HG03354 (cell line): ENCODE results near the gene HHATL.

ENCODE experiments used
- ATAC-seq: cut with Tn5 transposase; IDR thresholded peaks from one replicate; pipeline ENCODE4 v1.9.1; 2021; ENCODE audit warnings: mild to moderate bottlenecking; ENCODE audit not compliant: unreplicated experiment, poor library complexity, severe bottlenecking

The HHATL gene

DNA sequence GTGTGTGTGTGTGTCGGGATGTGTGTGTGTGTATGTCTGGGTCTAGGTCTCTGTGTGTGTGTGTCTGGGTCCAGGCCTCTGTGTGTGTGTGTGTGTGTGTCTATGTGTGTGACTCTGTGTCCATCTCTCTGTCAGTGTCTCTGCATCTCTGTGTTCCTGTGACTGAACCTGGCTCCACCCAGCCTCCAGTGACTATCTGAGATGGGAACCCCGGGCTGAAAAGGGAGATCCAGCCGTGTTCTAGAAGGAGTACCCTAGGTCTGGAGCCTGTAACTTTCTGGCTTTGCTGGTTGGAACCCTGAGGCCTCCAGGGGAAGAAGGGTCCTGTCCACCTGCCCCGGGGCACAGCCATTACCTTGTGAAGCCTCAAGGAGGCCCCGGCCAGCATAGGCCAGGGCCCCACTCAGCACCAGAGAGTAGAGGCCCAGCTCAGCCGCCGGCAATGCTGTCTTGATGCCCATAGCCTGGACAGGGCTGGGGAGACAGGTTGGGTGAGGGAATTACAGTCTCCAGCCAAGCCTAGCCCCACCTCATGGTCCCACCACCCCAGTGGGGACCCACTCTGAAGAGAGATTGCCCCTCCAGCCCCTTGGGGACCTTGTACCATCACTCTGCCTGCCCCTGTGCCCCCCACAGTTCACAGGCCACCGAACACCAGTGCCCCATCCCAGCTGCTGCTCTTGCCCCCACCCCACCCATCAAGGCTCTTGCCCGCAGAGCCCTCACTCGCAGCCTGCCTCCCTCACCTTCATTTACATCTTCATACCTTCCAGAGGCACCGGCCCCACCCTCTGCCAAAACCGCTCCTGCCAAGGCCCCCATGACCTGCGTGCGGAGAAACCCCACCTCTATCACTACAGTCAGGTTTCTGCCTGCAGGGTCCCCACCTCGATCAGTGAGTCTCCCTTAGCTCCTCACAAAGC, 2.0 kb downstream of the HHATL start:
- no peak for ATAC-seq

DNA sequence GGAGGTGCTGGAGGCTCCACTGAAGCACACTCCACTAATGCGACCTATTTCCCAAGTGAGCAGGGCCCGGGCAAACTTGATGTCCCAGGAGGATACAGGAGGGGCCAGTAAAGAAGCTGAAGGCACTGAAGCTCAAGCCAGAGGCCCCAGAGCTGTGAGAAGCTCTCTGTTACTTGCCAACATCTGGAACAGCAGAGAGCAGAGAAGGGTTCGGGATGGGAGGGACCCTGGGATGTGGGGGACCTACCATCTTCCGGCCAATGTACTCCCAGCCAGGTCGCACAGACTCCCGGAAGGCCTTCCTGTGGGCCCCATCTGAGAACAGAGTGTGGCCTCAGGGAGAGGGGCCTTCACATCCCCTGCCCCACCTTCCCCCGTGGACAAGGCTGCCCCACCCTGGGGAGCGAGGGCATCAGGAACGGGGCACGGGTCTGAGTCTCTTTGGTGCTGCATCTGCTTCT, 3.1 kb downstream of the HHATL start:
- no peak for ATAC-seq

DNA sequence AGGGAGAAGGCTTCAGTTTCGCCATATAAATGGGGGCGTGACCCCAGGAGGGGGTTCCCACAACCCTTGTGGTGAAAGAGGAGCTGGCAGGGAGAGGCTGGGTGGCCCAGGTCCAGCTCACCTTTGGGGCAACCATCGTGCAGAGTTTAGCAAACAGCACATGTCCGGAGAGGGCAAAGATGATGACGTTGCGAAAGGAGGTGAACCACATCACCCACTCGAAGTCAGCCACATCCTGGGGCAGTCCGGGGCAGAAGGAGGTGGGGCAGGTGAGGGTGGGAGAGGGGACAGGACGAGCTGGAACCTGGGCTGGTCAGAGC, 3.7 kb downstream of the HHATL start:
- ATAC-seq, result no peak

DNA sequence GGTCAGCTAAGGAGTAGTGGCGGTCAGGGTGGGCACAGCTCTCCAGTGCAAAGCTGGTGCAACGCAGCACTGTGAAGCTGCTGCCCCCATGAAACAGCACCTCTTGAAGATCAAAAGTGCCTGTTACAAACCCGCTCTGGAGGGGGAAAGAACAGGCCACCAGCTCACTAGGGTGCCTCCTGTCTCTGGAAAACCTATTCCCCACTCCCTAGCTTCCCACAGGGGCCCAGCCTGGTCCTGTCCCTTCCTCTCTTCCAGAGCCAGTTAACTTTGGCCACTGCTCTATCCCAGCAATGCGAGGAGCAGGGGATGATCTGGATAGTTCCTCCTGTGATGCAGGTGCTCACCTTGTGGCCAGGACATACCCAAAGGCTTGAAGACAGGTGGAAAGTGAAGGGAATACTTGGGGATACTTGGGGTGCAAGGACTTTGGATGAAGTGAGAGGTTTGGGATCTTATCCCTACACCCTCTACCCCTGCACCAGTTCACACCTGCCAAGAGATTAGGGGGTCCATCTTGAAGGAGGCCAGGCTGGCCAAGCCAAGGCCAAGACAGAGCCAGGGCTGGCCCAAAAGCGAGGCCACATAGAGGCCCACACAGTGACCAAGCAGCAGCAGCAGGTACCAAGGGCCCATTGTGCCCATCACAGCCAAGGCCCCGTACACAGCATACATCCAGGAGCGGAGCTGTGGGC, 4.2 kb downstream of the HHATL start:
- ATAC-seq, result no peak

DNA sequence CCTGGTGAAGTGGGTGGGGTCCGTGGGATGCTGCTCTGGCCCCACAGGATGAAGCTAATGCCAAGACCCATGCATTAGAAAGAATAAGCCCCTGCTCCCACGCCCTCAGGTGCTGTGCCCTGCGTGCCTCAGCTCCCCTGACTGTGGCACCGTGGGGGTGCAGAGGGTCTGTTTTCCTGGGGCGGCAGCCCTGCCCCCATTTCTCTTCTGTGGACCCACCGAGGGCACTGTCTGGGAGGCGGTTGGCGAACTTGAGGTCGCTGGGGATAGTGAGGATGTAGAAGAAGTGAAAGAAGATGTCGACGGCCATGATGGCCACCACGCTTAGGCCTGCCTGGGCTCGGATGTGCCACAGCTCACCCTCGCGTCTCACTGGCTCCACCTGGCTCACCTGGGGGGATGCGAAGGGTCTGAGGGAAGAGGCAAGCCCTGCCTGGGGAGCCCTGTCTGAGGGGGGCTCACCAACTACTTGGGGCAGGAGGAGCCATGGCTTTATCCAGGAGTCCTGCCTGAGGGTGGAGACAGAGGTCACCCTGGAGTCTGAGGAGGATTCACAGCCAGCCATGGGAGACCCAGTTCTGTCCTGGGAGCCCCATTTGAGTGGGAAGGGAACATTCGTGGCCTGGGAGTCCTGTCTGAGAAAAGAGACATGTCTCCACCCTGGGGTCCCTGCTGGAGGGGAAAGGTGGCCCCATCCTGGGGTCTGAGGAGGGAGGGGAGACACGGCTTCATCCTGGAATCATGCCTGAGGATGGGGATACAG, 5.1 kb downstream of the HHATL start:
- ATAC-seq, result no peak

DNA sequence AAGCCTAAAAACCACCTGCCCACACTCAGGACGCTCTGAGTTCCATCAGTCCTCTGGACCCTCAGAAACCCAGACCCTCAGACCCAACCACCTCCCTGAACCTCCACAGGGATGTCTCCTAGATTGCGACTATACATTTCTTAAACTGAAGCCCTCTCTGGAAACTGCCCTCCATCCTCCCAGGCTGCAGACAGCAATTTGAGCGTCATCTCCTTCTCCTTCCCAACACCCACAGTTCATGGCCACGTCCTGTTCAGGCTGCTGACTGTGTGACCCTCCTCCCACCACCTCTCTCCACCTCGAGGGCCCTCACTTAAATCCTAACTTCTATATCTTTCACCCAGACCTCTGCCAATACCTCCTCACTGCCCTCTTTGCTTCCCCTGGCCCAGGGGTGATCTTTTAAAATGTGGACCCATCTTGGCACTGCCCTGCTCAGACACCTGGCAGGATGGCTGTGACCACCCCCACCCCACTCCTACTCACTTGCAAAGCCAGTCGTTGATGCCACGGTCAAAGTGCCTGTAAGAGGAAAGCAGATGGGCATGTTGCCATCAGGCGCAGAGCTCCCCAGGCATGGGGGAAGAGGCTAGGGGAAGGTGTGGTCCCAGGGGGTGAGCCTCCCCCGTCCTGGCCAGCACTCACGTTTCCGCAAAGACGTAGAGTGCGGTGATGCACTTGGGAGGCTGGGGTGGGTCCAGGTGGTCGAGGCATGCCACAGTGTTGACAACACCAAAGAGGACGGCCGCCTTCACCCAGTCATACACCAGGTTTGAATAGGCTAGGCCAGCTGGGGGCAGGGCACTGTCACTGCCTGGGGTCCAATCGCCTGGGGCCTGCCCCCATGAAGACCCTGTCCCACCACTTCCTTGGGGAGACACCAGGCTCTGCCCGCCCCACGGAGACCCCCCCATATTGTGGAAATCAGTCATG, 6.0 kb downstream of the HHATL start:
- no peak for ATAC-seq

- ATAC-seq, result no peak
Measured at GRCh38 chr3:42694366-42694765, 8.2 kb downstream of the HHATL start.

GRCh38 chr3:42693530-42693930, 9.1 kb downstream of the HHATL start:
- no peak for ATAC-seq

GRCh38 chr3:42692667-42693529, 9.7 kb downstream of the HHATL start:
- ATAC-seq, result no peak

DNA sequence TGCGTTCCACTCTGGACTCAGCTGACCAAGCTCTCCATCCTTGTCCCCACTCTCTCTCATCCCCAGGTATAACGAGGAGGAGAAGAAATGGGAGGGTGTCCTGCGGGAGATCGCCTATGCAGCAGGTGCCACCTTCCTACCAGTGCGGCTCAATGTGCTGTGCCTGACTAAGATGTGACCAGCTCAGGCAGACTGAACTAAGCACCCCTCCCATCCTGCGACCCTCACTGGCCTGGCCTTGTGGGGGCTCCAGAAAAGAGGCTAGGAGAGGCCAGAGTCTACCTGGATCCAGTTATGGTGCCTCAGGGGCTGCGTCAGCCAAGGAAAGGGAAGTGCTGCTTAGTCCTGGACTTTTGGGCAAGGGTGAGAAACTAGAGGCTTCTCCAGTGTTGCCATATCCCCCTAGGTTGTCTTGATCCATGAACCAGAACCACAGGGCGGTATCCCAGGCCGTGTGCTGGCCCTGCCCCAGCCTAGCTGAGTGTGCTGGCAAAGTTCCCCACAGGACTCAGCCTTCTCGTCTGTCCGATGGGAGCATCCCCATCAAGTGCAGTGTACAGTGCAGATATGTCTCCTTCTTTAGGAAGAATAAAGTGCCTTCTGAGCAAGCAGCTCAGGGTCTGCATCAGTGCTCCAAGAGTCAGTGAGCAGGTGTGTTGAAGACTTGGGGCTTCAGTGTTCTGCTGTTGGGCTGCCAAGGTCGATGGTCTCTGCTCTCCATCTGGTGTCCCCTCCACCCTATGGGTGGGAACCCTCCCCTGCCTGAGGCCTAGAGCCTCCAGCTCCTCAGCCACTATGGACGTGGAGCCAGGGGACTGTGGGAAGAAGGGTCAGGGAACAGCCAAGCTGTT, 10.6 kb downstream of the HHATL start:
- ATAC-seq, result no peak

DNA sequence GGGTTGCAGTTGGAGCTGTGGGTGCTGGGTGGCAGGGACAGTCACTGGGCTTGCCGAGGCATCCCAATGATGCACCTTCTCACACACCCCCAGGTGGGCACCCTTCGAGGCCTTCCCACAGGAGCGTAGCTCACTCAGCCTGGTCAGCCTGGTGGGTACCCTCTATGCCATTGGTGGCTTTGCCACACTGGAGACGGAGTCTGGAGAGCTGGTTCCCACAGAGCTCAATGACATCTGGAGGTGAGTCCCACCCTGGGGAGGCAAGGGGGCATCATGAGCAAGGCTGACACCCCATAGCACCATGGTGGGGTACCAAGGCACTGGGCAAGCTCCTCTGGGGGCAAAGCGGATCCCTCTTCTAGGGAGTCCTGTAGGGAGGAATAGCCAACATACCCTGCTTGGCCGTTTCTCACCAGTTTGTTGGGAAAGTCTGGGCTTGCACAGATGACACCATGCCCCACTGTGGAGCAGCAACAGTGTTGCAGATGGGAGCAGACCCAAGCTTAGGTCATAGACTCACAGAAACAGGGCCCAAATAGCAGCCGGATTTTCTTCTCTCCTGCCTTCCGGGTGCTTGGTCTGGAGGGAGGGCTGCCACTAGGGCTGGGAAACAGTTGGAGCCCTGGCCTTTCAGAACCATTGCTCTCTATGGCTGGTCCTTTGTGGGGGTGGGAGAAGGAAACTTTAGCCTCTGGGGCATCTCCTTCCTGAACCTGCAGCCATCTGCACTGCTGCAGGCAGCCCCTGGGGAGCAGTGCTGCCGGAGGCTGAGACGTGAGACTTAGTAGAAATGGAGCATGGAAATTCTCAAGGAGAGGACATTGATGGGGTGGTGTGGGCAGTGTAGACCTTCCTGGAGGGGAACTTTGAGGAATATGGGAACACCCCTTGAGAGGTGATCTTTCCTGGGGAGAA, 11.6 kb downstream of the HHATL start:
- ATAC-seq, result no peak

GRCh38 chr3:42690191-42690590, 12.4 kb downstream of the HHATL start:
- no peak for ATAC-seq

GRCh38 chr3:42689421-42690014, 13.1 kb downstream of the HHATL start:
- no peak for ATAC-seq

DNA sequence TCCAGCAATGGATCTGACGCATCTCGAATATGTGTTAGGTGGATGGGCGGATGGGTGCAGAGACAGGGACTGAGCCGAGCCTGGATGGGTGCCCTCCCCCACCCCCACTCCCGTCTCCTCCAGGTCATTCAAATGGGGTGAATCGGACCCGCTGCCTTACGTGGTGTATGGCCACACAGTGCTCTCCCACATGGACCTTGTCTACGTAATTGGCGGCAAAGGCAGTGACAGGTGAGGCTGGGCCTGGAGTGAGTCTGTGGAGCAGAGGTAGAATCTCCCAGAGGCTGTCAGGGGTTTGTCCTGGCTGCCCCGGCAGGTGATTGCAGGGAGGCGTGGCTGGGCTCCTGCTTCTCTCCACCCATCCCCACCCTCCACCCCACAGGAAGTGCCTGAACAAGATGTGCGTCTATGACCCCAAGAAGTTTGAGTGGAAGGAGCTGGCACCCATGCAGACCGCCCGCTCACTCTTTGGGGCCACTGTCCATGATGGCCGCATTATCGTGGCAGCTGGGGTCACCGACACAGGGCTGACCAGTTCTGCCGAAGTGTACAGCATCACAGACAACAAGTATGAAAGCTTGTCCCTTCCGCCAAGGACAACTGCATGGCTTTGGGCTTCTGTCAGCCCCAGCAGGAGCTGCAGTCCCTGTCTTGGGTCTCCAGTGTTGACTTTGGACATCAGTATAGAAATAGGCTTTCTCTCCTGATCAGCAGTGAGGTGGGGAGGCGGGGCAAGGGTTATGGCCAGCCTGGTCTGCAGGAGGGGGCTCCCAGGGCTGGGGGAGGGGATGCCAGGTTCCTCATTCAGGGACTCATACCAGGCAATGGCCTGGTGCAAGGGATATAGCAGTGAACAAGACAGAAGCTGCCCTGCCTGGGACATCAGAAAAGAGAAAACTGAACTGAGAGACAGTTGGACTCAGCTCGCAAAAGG, 13.8 kb downstream of the HHATL start:
- no peak for ATAC-seq

DNA sequence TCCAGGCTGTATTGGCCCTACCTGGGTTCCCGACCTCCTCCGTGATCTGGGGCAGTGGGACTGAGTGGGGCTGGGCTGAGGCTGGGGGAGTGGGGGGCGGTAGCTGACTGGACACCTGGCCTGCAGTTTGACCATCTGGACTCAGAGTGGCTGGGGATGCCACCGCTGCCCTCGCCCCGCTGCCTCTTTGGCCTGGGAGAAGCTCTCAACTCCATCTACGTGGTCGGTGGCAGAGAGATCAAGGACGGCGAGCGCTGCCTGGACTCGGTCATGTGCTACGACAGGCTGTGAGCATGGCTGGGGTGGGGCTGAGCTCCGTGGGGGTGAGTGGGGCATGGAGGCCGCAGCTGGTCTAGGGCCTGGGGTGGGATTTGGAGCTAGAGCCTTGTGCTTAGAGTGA, 14.6 kb downstream of the HHATL start:
- ATAC-seq, result no peak
